Fibroblast of lung (primary cell): ENCODE measurements around the gene CCDC85A. TPM values are rescaled to one million over a fixed set of nuclear protein-coding genes. Genes with fewer than 3 reads are reported as not detected.
"Not testable (repeated sequence)": the region's sequence is repeated elsewhere in the genome, so short reads cannot be mapped to it uniquely, and the experiment has no call there.

Experiments used
- DNase-seq, 2 donors: peaks; one replicate each; pipeline versions ENCODE4 v3.0.0 to v3.0.0-alpha.2; 2010; ENCODE audit warnings: low read depth in 2 of 2
- H2AFZ ChIP-seq: 2 replicates; pipeline ENCODE4 v1.5.1; 2012; ENCODE audit warnings: low read length, control low read depth, inconsistent platforms
- H3K27ac ChIP-seq: 2 replicates; pipeline ENCODE4 v1.5.1; 2011; ENCODE audit warnings: low read length, control low read depth; ENCODE audit not compliant: insufficient read depth
- H3K27me3 ChIP-seq: 2 replicates; pipeline ENCODE4 v1.5.1; 2011; ENCODE audit warnings: mild to moderate bottlenecking, low read length; ENCODE audit not compliant: control insufficient read depth, insufficient read depth
- H3K36me3 ChIP-seq: 2 replicates; pipeline ENCODE4 v1.5.1; 2011; ENCODE audit warnings: low read length; ENCODE audit not compliant: control insufficient read depth, insufficient read depth
- H3K4me1 ChIP-seq: 2 replicates; pipeline ENCODE4 v1.5.1; 2011; ENCODE audit warnings: low read length; ENCODE audit not compliant: control insufficient read depth, insufficient read depth; ENCODE audit errors: extremely low read depth
- H3K4me2 ChIP-seq: 2 replicates; pipeline ENCODE4 v1.5.1; 2011; ENCODE audit warnings: low read length, control low read depth; ENCODE audit not compliant: insufficient read depth; ENCODE audit errors: extremely low read depth
- H3K4me3 ChIP-seq, 4 experiments: fragments of 200-600 bp in 1 of 4; sonication (generic) in 1 of 4; replicated peaks in 1 of 4; 2 replicates each; pipeline ENCODE4 v1.5.1; 2011 to 2016; ENCODE audit warnings: low read length in 4 of 4, low read depth in 3 of 4, mild to moderate bottlenecking in 3 of 4, control low read depth in 2 of 4, inconsistent platforms in 1 of 4, mixed read lengths in 1 of 4; ENCODE audit not compliant: insufficient read depth in 1 of 4; ENCODE audit errors: control extremely low read depth in 1 of 4
- H3K79me2 ChIP-seq: 2 replicates; pipeline ENCODE4 v1.5.1; 2012; ENCODE audit warnings: mild to moderate bottlenecking, low read length, inconsistent platforms; ENCODE audit not compliant: control insufficient read depth, insufficient read depth
- H3K9ac ChIP-seq: 2 replicates; pipeline ENCODE4 v1.5.1; 2011; ENCODE audit warnings: mild to moderate bottlenecking, low read length, control low read depth; ENCODE audit not compliant: insufficient read depth
- H3K9me3 ChIP-seq: 2 replicates; pipeline ENCODE4 v1.5.1; 2012; ENCODE audit warnings: low read depth, low read length; ENCODE audit not compliant: control insufficient read depth, insufficient read depth
- H4K20me1 ChIP-seq: 2 replicates; pipeline ENCODE4 v1.5.1; 2011; ENCODE audit warnings: low read length; ENCODE audit not compliant: control insufficient read depth, insufficient read depth; ENCODE audit errors: extremely low read depth
- CTCF ChIP-seq, 2 donors: IDR thresholded peaks in 1 of 2; conservative IDR thresholded peaks in 1 of 2; 1 replicate in 1 of 2; 2 replicates in 1 of 2; pipeline ENCODE4 v1.5.1; 2011 to 2012; ENCODE audit warnings: low read length in 2 of 2, control low read depth in 1 of 2, inconsistent platforms in 1 of 2, low read depth in 1 of 2, mild to moderate bottlenecking in 1 of 2
- EZH2 ChIP-seq: IDR thresholded peaks from 2 replicates; pipeline ENCODE4 v1.5.1; 2012; ENCODE audit warnings: low read length, control low read depth, mild to moderate bottlenecking; ENCODE audit errors: missing control alignments
- polyA plus RNA-seq, 2 donors: library from polyadenylated mRNA; depleted of rRNA in 1 of 2; stranded (reverse) in 1 of 2; unstranded in 1 of 2; fragments of >200 nt; gene quantifications; 2 replicates each; pipeline ENCODE4 v1.2.1, GENCODE V29; 2011 to 2012; ENCODE audit warnings: missing spikeins in 1 of 2
- total RNA-seq: library from RNA; depleted of rRNA; stranded (reverse); fragments of >200 nt; gene quantifications from 2 replicates; pipeline ENCODE4 v1.2.1, GENCODE V29; 2014

CCDC85A gene
- total and polyA plus RNA-seq, 2 donors (not counting 1 experiment from before 2014, with no cell fraction given) = 0.03 TPM; not detected in 1

DNA sequence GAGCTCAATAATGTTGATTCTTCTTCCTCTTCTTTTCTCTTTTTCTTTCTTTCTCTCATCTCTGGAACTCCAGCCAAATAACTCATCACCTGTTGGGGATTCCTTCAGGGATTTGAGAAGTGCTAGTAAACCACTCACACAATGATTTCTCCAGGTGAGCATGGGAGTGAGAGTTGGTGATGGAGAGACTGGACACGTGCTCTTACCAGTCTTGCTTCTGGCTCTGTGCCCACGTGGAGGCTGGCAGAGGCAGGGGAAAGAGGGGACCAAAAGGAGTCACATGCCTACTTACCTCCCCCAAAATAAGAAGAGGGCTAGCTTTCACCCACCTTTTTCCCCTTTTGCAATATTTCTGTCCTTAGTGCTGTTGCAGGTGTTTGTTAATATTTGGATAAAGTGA lies 28.6 kb upstream of the CCDC85A start:
- H3K4me1 ChIP-seq = no peaks in the 10 kb centered on the region
- no peaks in the 10 kb centered on the region for H3K36me3 ChIP-seq
- no peak for TF ChIP-seq EZH2
- TF ChIP-seq CTCF (conservative IDR thresholded peaks at IDR 0.05 in 1 of 2, IDR thresholded peaks at IDR 0.05 in 1 of 2; ENCODE audit: low read depth in 1 of 2, low read length in 2 of 2) = no peak
- no peak overlapping the region for H2AFZ ChIP-seq
- H3K27ac ChIP-seq = no peak overlapping the region
- no peak overlapping the region for H3K4me3 ChIP-seq
- H4K20me1 ChIP-seq = no peaks in the 10 kb centered on the region
- no peaks in the 10 kb centered on the region for H3K79me2 ChIP-seq
- H3K9ac ChIP-seq = no peak overlapping the region
- no peaks in the 10 kb centered on the region for H3K27me3 ChIP-seq
- no peak overlapping the region for H3K4me2 ChIP-seq
- H3K9me3 ChIP-seq = no peaks in the 10 kb centered on the region
- DNase-seq = no peak

DNA sequence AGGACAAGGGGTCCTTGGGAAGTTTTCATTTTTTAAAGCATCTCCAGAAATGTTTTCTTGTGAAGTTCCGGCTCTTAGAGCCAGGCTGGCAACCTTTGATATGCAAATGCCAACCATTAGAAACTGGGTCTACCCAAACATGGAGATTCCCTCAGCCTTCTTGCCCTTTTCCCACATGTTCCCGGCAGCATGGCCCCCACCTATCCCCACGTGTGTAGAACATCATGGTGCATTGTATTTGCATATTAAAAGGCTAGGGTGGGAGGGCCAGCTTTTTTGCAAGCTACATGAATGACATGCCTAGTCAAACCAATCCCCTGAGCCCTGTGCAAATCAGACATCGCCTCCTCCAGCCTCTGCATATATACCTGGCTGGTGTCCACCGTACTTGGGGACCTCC lies 23.9 kb upstream of the CCDC85A start:
- not testable (repeated sequence) for H3K36me3 ChIP-seq, H3K4me2 ChIP-seq, H3K79me2 ChIP-seq, H4K20me1 ChIP-seq, H3K27ac ChIP-seq, H3K9ac ChIP-seq, H3K4me3 ChIP-seq, DNase-seq, H3K4me1 ChIP-seq, H3K27me3 ChIP-seq, H3K9me3 ChIP-seq, H2AFZ ChIP-seq

GRCh38 chr2:56167616-56168562 lies 15.9 kb upstream of the CCDC85A start:
- no peak overlapping the region for H3K4me2 ChIP-seq
- H3K4me1 ChIP-seq = no peaks in the 10 kb centered on the region
- H3K4me3 ChIP-seq = no peak overlapping the region
- DNase-seq = peak in 1 of 2 donors; percentile 76
- no peaks in the 10 kb centered on the region for H3K79me2 ChIP-seq
- H2AFZ ChIP-seq = no peak overlapping the region
- H3K36me3 ChIP-seq = no peaks in the 10 kb centered on the region
- H3K9me3 ChIP-seq = no peaks in the 10 kb centered on the region
- no peak overlapping the region for H3K9ac ChIP-seq
- no peak for TF ChIP-seq EZH2
- no peak for TF ChIP-seq CTCF (conservative IDR thresholded peaks at IDR 0.05 in 1 of 2, IDR thresholded peaks at IDR 0.05 in 1 of 2; ENCODE audit: low read depth in 1 of 2, low read length in 2 of 2)
- H3K27ac ChIP-seq = no peak overlapping the region
- H4K20me1 ChIP-seq = no peaks in the 10 kb centered on the region
- H3K27me3 ChIP-seq = no peaks in the 10 kb centered on the region
